Skeletal muscle tissue (tissue), 4 donors: ENCODE data around the gene TMEM60. TPM values are rescaled to one million over a fixed set of nuclear protein-coding genes. Genes with fewer than 3 reads are reported as not detected.

ENCODE experiments used
- H3K27ac ChIP-seq: one replicate; pipeline ENCODE4 v1.7.0; 2013; ENCODE audit warnings: mild to moderate bottlenecking, low read depth, low read length, inconsistent platforms
- H3K27me3 ChIP-seq, 3 donors: one replicate each; pipeline ENCODE4 v1.7.0; 2013; ENCODE audit warnings: low read length in 3 of 3; ENCODE audit not compliant: control insufficient read depth in 3 of 3, insufficient read depth in 3 of 3
- H3K36me3 ChIP-seq, 3 donors: one replicate each; pipeline ENCODE4 v1.7.0; 2013; ENCODE audit warnings: low read length in 3 of 3; ENCODE audit not compliant: control insufficient read depth in 3 of 3, insufficient read depth in 3 of 3
- H3K4me1 ChIP-seq, 3 donors: one replicate each; pipeline ENCODE4 v1.7.0; 2013; ENCODE audit warnings: low read length in 3 of 3, mild to moderate bottlenecking in 3 of 3; ENCODE audit not compliant: control insufficient read depth in 3 of 3, insufficient read depth in 3 of 3
- H3K4me3 ChIP-seq, 3 donors: one replicate each; pipeline ENCODE4 v1.7.0; 2013; ENCODE audit warnings: low read length in 3 of 3
- H3K9ac ChIP-seq, 3 donors: one replicate each; pipeline ENCODE4 v1.7.0; 2013; ENCODE audit warnings: low read length in 3 of 3, mild to moderate bottlenecking in 3 of 3, moderate library complexity in 2 of 3, low read depth in 1 of 3
- H3K9me3 ChIP-seq, 3 donors: one replicate each; pipeline ENCODE4 v1.7.0; 2013; ENCODE audit warnings: low read length in 3 of 3; ENCODE audit not compliant: control insufficient read depth in 3 of 3
- total RNA-seq: library from RNA; depleted of rRNA; stranded (reverse); fragments of >200 nt; gene quantifications from one replicate; pipeline ENCODE4 v1.2.3, GENCODE V29; 2014
- donor health status: Osteomylitis.

Gene TMEM60
- total RNA-seq, 1 donor from 2014 or later: 11.0 TPM

DNA sequence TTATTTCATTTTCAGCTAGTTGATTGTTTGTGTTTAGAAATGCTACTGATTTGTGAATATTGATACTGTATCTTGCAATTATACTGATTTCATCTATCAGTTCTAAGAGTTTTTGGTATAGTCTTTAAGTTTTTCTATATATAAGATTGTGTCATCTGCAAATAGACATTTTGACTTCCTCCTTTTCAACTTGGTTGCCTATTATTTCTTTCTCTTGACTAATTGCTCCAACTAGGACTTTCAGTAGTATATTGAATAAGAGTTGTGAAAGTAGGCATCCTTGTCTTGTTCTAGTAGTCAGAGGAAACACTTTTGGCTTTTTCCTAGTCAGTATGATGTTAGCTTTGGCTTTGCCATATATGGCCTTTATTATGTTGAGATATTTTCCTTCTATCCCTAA is 20.8 kb upstream of the TMEM60 start:
- Histone ChIP-seq H3K4me1 (peaks cover 0 to 4% (median 0%) of the 10 kb centered on the region in 3 donors), H3K27ac (no peak overlapping the region), H3K9me3 (peaks cover 2 to 13% (median 8%) of the 10 kb centered on the region in 3 donors), H3K4me3 (no peak overlapping the region), H3K36me3 (peaks cover 0 to 6% (median 2%) of the 10 kb centered on the region in 3 donors), H3K27me3 (no peaks in the 10 kb centered on the region), H3K9ac (no peak overlapping the region)

DNA sequence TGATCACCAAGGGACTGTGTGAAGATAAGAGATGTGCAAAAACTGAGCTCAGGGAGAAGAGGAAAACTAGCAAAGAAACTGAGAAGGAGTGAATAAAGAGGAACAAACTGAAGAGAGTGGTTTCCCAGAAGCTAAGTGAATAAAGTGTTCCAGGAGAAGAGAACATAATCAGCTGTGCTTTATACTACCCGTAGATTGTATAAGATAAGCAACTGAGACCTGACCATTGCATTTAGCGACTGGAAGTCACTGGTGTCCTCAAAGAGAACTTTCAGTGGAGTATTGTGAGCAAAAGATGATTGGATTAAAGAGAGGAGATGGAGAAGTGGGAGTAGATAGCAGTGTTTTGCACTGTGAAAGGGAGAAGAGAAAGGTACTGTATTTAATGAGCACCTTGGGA is 14.9 kb upstream of the TMEM60 start:
- no peak overlapping the region for H3K9ac ChIP-seq
- H3K36me3 ChIP-seq: peaks cover 0 to 4% (median 0%) of the 10 kb centered on the region in 3 donors
- H3K4me3 ChIP-seq: no peak overlapping the region
- no peaks in the 10 kb centered on the region for H3K27me3 ChIP-seq
- H3K27ac ChIP-seq: no peak overlapping the region
- H3K4me1 ChIP-seq: peaks cover 2 to 13% (median 5%) of the 10 kb centered on the region in 3 donors
- no peaks in the 10 kb centered on the region for H3K9me3 ChIP-seq

DNA sequence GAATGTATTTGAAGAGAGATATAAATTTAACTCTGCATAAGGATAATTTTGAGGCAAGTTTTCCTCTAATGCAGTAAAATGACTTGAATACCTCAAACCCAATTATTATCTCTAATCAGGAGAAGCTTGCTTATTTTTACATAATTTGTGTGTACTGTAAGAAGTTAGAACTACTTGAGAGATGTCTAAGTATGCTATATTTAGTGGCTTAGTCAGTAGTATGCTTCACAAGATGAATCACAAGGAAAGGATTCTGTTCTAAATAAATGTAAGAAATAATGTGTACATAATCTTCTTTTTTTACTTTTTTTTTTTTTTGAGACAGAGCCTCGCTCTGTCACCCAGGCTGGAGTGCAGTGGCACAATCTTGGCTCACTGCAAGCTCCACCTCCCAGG is 14.1 kb upstream of the TMEM60 start:
- peaks cover 2 to 13% (median 5%) of the 10 kb centered on the region in 3 donors for H3K4me1 ChIP-seq
- H3K9me3 ChIP-seq: no peaks in the 10 kb centered on the region
- peaks cover 0 to 4% (median 0%) of the 10 kb centered on the region in 3 donors for H3K36me3 ChIP-seq
- H3K4me3 ChIP-seq: no peak overlapping the region
- peak overlapping the region; percentile 43 for H3K27ac ChIP-seq
- H3K27me3 ChIP-seq: no peaks in the 10 kb centered on the region
- H3K9ac ChIP-seq: no peak overlapping the region

DNA sequence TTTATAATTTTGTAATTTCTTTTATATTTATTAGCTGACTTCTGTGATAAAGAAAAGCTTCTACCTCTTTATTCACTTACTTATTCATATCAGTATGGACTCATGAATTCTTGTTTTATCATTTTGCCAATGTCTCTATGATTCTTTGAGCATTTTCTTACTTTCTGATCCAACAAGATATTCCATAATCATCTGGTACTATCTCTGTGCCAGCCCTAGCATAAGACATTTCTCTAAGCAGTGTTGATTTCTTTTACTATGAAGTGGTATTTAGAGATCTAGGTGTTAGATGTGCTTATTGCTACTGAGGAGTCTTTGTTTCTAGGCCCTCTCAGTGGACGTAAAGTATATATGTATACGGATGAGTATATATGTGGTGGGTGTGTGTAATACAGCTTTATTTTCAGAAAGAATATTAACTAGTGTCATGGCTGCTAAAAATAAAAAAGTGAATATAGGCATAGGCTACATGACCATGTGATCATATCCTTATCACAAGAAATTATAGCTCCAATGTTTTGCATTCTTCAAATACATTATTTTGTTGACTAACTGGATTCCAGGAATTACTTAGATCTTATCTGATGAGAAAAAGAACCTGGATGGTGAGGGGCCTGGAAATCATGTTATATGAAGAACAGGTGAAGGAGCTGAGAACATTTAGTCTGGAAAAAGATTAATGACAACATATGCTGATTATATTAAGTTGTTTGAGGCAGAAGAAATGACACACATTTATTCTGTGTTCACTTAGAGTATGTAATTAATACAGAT is 13.5 kb upstream of the TMEM60 start:
- Histone ChIP-seq H3K27ac (peak overlapping the region; percentile 43), H3K27me3 (no peaks in the 10 kb centered on the region), H3K36me3 (peaks cover 0 to under 1% (median 0%) of the 10 kb centered on the region in 3 donors), H3K4me1 (peaks cover 2 to 13% (median 5%) of the 10 kb centered on the region in 3 donors), H3K9me3 (peaks cover 0 to 3% (median 0%) of the 10 kb centered on the region in 3 donors), H3K4me3 (no peak overlapping the region), H3K9ac (no peak overlapping the region)

DNA sequence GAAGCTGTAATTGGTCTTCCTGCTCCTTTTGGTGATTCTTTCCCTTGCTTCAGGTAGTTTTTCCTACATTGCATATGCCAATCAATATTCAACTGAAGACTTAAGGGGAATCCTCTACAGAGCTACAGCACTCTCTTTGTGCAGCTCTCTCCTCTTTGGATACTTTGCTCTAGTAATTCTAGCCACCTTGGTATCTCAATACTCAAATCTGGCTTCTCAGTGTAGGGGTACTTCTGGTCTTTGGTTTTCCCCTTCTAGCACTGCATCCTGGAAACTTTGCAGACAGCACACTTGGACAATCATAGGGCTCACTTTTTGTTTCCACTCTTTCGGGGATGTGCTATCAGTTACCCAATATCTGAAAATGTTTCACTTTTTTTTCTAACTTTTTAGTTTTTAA is 10.3 kb upstream of the TMEM60 start:
- H3K27ac ChIP-seq: no peak overlapping the region
- H3K36me3 ChIP-seq: no peaks in the 10 kb centered on the region
- H3K9me3 ChIP-seq: peaks cover 0 to 10% (median 3%) of the 10 kb centered on the region in 3 donors
- H3K9ac ChIP-seq: no peak overlapping the region
- no peaks in the 10 kb centered on the region for H3K27me3 ChIP-seq
- H3K4me3 ChIP-seq: no peak overlapping the region
- peaks cover 4 to 12% (median 5%) of the 10 kb centered on the region in 3 donors for H3K4me1 ChIP-seq

DNA sequence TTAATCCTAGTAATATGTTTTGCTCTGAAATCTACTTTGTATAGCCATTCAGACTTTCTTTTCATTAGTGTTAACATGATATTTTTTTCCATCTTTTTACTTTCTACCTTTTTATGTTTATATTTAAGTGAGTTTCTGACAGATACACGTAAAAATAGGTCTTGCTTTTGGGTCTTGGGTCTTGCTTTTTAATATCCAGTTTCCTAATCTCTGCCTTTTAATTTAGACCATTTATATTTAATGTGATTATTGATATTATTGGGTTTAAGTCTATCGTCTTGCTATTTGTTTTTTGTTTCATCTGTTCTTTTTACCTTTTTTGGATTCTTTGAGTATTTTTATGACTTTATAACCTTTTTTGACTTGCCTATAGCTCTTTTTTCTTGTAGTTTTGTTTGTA is 8.2 kb upstream of the TMEM60 start:
- Histone ChIP-seq H3K9ac (no peak overlapping the region), H3K27ac (no peak overlapping the region), H3K27me3 (no peaks in the 10 kb centered on the region), H3K36me3 (no peaks in the 10 kb centered on the region), H3K4me1 (peaks cover 0 to 4% (median 2%) of the 10 kb centered on the region in 3 donors), H3K9me3 (peaks cover 0 to 10% (median 3%) of the 10 kb centered on the region in 3 donors), H3K4me3 (no peak overlapping the region)

DNA sequence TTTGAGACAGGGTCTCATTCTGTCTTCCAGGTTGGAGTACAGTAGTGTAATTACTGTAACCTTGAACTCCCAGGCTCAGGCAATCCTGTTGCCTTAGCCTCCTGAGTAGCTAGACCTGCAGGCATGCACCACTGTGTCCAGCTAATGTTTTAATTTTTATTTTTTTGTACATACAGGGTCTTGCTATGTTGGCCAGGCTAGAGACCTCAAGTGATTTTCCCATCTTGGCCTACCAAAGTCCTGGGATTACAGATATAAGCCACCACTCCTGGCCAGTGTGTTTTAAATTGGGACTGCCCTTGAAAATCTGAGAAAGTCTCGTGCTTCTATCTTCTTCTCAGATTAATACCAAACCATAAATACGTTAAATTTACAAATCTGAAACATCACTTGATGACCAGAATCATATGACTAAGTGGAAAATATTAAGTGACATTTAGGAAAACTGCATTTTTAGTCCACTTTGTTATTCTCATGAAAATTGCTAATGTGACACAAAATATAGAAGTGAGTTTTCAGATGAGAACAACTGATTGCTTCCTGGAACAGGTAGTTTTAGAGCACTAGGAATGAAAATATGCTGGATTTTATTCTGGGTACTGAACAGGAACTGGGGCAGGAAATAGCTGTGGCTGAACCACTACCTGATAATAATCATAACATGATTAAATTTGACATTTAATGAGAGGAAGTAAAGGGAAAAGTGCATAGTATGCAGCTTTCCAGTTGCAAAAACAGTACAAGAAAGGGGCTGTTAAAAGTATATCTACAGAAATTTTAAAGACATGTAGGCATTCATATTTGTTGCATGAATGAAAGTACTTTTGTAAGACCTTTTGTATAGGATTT is 4.5 kb upstream of the TMEM60 start:
- no peaks in the 10 kb centered on the region for H3K36me3 ChIP-seq
- no peak overlapping the region for H3K9ac ChIP-seq
- H3K9me3 ChIP-seq: peaks cover 0 to 10% (median 3%) of the 10 kb centered on the region in 3 donors
- peak overlapping the region; percentile 5 for H3K27ac ChIP-seq
- H3K27me3 ChIP-seq: no peaks in the 10 kb centered on the region
- peaks cover 4 to 8% (median 4%) of the 10 kb centered on the region in 3 donors for H3K4me1 ChIP-seq
- H3K4me3 ChIP-seq: no peak overlapping the region

DNA sequence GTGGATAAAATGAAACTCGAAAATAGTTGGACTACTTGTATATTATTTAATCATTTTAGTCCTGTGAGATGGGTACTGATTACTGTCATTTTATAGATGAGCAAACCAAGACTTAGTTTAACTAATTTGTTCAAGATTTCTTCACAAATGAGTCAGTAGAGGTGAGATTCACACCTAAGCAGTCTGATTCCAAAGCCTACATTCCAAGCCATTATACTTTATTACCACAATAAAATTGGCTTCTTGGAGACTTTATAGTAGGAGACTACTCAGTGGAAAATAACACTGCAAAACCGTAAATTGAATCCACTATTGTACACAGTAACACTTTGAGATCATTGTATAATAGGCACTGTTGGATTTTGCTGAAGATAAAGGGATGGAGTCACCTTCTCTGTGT is 2.5 kb upstream of the TMEM60 start:
- Histone ChIP-seq H3K27me3 (no peaks in the 10 kb centered on the region), H3K36me3 (no peaks in the 10 kb centered on the region), H3K4me1 (peaks cover 15 to 25% (median 19%) of the 10 kb centered on the region in 3 donors), H3K9me3 (no peaks in the 10 kb centered on the region), H3K9ac (no peak overlapping the region), H3K4me3 (no peak overlapping the region), H3K27ac (no peak overlapping the region)

DNA sequence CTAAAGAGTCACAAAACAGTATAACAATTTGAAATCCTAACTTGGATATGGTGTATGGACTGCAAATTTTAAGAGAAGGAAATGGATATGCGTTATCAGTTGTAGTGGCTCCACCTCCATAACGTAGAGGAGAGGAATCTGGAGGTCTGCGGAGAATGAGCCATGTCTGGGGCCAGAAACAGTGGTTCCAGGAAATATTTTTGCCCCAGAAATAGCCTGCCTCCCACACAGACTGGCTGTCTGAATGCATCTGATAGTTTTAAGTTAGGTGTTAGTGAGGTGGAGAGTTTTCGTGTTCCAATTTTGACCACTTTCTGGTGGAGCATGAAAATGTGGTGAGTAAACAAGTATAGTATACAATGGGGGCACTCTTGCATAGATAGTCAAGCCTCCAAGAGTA is 1.9 kb upstream of the TMEM60 start:
- H3K4me1 ChIP-seq: peaks cover 15 to 25% (median 19%) of the 10 kb centered on the region in 3 donors
- peak overlapping the region in 2 of 3 donors; percentile 87 to 93 for H3K9ac ChIP-seq
- no peaks in the 10 kb centered on the region for H3K27me3 ChIP-seq
- H3K4me3 ChIP-seq: peak overlapping the region in 1 of 3 donors; percentile 94
- no peaks in the 10 kb centered on the region for H3K36me3 ChIP-seq
- no peaks in the 10 kb centered on the region for H3K9me3 ChIP-seq
- H3K27ac ChIP-seq: peak overlapping the region; percentile 95
